Activated CD8-positive, alpha-beta memory T cell treated with anti-CD3 and anti-CD28 coated beads, Interleukin-2, amount 50 U/mL, for 24 hours (primary cell): ENCODE measurements around the gene ROBO1.
"Not testable (repeated sequence)": the region's sequence is repeated elsewhere in the genome, so short reads cannot be mapped to it uniquely, and the experiment has no call there.

Experiments
- DNase-seq: peaks from one replicate; pipeline ENCODE4 v3.0.0-alpha.2; 2020; ENCODE audit errors: extremely low read depth

ROBO1 gene

DNA sequence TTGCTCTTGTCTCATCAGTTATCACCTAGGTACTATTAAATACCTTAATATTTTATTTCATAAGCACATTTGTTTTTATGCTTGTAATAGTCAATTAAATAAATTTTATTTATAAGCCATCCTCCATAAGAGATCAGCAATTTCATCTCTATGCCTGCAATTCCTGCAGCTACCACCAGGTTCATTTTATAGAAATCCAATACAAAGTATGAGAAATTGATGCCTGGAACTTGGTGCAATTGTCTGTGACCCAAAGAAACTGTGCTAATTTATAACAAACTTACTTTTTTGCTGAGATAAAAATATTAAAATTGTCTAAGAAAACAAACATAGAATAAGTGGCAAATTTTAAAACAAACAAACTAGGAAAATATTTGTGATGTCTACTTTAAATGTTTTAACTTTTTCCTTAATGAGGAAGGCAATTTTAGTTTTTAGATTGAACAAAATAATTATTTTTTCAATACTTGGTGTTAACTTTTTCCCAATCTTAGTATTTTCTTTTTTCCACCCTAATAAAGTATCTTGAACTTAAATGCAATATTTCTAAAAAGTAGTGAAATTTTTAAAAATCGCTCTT is 1026.6 kb downstream of the ROBO1 start:
- DNase-seq = no peak

DNA sequence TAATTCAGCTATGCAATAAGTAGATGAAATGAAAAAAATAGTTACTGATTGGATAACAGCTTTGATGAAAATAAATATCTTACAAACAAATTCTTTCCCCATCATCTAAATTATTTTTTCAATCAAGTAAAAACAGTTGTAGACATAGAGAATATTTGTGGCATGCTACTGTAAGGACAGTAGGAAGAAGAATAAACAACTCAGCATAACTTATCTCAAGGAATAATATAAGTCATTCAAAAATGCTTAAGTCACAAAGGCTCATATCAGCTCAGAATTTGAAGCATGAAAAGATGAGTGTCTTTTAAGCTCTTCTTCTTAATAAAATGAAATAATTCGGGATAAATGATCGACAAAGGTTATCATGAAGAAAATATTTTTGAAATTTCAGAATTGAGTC is 1029.0 kb downstream of the ROBO1 start:
- no peak for DNase-seq

DNA sequence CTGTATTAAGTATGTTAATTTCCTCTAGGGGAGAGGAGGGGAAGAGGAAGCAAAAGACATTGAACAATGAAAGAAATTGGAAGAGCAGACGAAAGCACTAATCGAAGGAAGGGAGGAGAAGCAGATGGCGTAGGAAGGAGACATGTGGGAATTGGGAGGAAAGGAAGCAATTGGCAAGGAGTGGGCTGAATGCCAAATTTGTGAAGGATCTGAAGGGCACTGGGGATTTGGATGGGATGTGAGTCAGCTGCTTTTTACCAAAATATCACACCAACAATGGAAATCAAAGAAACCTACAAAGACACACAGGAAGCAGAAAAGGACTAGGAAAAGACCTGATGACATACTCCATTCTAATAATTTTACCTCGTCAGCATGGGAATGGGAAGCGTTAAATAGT is 1029.8 kb downstream of the ROBO1 start:
- no peak for DNase-seq

DNA sequence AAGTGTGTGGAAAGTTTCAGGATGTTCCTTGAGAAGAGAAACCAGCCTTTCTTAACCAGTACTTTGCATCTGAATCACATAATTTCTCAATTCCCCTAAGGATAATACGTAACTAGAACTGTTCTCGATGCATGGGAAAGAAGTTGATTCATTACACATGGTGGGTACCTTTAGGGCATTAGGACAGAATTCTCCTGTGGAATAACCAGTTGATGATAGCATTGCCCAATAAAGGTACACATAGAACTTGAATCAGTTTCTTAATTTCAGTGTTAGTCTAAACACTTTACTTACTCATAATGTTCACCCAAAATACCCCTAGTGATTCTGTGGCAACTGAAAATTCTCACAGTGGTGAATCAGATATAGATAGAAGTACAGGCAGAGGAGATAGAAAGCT is 1030.9 kb downstream of the ROBO1 start:
- no peak for DNase-seq

DNA sequence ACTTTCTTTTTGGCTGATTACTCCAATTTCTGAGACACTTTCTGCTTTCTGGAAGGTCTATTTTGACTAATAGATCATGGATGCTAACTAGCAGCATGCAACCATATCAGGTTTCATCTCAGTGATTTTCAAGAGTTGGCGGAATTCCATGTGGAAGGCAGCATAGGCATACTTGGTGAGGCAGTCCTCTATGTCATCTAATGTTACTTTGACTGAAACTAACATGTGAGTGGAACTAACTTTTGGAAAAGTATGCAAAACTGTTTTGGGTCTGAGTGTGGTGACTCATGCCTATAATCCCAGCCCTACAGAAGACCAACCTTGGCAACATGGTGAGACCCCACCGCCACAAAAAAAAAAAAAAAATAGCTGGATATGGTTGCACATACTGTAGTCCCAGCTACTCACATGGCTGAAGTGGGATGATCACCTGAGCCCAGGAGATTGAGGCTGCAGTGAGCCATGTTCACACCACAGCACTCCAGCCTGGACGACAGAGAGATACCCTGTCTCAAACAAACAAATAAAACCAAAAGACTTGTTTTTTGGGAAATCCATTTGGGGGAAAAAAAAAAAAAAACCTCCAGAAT is 1033.7 kb downstream of the ROBO1 start:
- DNase-seq = no peak

DNA sequence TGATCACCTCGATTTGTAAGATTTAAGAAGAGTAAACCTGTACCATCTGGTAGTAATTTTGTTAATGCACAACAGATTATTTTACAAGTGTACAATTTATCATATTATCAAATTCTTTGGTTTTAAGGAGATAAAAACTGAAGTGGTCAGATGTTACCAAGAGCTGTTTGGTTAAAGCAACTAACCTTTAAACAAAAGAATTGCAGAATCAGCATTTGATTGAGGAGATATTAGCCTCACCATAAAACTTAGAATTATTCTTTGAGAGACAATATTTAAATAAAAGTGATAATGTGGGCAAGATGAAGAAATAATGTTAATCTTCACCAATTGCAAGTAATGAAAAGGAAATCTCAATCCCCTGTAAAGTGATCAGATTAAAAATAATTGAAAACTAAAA is 1034.9 kb downstream of the ROBO1 start:
- no peak for DNase-seq

DNA sequence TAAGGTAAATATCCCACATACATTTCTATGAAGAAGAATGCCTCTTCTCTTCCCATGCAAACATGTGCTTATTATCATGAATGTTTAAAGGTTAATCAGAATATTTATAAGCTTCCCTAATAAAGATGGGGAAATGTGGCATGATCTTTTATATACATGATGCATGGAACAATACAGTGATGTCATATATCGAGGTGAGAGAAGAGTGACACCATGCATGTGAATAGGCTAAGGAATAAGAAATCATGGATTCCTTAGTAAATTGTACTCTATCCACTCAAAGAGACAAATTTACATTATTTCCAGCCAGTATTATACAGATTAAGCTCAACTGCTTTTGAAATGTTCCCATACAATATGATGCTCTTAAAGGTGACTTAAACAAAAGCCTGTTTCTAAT is 1035.3 kb downstream of the ROBO1 start:
- no peak for DNase-seq

DNA sequence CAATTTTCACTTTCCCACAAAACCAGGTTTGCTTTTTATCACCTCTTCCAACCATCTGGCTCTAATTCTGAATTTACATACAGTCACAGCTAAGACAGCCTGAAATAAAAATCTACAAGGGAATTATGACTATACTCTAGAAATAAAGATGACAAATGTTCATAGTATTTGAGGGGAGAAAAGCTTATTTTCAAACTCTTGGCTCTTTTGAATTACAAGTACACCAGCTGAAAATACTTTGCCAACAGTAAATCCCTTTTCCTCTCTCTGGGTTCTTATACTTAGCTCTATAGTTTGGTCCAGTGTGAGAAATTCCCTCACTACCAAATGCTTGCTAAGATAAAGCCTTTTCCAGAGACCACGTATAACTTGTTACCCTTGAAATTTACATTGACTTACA is 1037.9 kb downstream of the ROBO1 start:
- no peak for DNase-seq

DNA sequence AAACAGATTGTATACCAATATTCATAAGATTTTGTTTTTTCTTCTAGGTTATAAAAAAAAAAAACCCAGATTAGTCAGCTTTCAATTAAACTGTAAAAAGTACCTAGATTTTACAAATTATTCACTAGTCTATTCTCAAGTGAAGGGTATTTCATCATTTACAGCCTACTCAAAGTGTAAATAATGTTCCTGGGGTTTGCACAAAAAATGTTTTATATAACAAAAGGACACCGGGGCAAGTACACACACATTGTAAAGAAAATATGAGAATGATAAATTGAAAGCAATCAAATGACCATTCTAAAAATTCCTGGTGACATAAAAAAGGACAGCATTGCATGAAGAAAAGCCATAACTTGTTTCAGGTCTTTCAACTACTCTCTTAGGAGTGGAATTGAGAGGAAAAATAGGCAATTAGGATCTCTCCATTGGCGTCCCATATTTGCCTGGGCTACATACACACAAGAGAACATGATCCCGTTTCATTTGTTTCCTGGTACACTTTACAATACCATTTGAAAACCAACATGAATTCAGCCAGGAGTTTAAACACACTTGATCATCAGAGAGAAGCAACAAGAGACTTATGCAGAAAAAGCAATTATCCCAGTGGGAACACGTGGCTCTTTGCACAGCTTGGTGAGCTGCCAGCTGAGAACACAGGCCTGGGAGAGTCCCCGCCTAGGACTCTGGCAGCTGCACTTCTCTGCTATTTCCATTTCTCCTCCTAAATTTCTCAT is 1039.2 kb downstream of the ROBO1 start:
- no peak for DNase-seq

DNA sequence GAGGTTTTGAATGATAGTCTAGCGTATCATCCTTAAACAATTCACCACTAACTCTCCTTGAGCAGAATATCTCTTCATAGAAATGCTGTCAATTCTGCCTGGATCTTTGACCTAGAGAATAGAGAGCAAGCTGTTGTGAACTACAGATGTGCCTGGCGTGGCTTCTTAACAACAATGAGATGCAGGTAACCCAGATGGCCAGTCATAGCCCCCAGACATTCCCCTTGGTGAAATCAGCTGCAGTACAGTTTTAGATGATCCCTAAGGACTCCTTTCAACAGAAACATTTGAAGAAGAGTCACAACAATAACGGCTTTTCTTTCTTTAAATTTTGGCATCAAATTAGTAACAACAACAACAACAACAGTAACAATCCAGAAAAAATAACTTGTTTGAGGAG is 1041.3 kb downstream of the ROBO1 start:
- no peak for DNase-seq

DNA sequence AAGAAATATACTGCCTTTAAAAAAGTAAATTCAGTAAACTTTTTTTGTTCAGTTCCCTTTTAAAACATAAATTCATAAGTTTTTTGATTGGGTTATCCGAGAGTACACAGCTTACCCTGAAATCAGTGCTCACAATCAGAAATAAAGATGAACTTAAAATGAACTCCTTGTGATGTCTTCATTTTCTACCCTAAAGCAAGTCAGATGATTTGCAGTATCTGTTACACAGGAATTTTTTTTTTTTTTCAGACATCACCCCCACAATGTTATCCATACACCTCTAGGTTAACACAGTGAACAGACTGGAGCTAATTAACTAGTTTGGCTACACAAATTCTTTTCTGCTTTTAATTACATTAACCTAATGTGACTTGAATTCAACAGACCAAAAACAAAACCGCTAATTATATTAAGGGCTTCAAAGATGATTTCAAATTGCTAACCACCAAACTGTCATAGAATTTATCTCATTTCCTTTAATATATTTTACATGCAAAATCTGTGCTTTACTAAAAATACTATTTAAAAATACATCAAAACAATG is 1042.0 kb downstream of the ROBO1 start:
- no peak for DNase-seq

DNA sequence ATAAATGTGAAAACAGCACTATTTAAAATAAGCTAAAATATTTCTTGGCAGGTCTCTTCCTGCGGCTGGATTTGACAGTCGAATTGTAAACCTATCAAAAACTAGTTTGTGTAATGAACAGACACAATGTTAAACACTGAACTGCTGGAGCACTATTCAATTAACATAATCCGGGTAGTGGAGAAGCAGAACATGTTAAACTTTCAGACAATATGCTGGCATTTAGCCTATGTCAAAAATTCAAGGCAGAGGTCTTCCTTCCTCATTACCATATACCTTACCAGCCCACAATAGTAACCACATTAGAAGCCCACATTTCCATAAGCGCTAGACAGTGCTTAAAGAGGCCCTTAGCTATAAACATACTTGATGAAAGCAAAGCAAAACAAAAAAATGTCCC is 1042.9 kb downstream of the ROBO1 start:
- no peak for DNase-seq

DNA sequence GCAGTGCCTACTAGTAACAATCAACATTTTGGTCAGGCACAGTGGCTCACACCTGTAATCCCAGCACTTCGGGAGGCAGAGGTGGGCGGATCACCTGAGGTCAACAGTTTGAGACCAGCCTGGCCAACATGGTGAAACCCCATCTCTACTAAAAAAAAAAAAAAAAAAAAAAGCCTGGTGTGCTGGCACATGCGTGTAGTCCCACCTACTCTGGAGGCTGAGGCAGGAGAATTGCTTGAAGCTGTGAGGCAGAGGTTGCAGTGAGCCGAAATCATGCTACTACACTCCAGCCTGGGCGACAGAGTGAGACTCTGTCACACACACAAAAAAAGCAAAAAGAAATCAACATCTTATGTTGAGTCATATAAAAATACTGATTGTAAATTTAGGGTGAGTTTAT is 1043.4 kb downstream of the ROBO1 start:
- DNase-seq = not testable (repeated sequence)

DNA sequence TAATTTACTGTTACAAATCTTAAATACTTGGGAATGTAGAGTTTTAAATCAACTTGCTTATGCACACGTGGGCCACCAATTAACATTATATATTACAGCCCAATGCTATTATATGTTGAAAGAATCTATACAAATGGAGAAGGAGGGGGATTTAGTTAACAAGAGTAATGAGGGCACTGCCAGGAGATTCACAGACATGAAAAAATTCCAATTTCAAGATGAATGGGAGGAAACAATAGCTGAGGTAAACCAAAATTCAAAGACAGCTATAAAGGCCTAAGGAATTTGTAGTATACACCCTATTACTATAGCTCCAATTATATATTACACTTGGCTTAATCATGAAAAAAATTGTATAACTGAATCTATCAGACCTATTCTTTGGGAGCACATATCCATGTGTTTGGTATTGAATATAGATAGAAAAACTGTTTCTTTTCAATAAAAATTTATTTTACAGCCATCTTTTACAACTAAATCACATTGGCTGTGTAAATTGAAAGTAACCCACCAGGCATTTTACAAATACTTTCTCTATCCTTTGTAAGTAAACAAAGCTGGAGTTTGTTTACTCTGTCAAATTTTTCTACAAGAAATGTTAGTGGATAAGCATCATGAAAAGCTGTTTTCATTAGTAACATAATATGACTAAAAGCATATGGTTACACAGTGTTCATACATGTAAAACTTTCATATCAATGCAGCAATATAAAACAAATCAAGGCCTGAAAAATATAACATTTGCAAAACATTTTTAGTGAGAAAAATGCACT is 1045.8 kb downstream of the ROBO1 start:
- DNase-seq = no peak

DNA sequence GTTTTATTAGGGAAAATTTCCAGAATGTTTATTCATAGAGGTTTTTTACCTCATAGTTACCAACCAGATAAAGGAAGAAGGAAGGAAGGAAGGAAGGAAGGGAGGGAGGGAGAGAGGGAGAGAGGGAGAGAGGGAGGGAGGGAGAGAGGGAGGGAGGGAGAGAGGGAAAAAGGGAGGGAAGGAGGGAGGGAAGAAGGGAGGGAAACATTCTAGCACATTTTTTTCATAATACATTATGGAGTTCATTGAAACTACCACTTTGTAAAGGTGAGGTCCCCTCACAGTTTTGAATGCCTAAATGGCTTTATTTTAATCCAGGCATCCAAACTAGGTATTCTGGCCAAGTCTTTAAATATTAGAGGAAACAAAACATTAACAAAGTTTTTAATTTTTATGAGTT is 1049.1 kb downstream of the ROBO1 start:
- DNase-seq = no peak

DNA sequence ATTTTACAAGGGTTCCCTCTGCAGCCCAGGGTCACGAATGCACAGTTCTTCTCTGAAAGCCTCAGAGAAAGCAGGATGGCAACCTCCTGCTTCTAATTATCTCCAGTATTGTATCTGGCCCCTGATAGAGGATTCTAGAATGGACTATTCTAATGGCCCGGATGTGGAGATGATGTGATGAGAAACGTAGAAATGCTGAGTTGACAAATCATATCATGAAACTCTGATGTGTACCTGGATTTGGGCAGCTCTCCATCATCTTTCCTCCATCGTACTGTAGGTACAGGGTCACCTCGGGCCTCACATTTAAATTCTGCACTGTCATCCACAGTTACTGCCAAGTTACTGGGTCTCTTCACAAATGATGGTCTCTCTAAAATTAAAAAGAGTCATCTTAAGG is 1050.8 kb downstream of the ROBO1 start:
- DNase-seq = no peak

DNA sequence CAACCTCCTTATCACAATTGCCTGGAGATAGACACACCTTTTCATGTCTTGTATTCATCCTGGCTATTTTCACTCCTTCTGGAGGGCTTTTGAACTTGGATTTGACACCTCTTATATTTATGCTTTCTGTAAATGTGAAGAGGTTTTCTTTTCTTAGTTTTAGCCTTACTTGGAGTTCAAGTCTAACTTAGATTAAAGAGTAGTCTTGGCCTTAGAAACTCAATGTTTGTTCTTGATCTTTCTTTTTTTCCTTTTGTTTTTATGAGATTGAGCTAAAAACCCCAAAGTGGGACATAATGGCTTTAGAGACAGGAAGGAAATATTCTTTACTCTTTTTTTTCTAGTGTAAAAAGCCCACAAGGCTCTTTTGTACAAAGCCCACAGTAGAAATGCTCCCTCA is 1054.9 kb downstream of the ROBO1 start:
- DNase-seq = no peak

DNA sequence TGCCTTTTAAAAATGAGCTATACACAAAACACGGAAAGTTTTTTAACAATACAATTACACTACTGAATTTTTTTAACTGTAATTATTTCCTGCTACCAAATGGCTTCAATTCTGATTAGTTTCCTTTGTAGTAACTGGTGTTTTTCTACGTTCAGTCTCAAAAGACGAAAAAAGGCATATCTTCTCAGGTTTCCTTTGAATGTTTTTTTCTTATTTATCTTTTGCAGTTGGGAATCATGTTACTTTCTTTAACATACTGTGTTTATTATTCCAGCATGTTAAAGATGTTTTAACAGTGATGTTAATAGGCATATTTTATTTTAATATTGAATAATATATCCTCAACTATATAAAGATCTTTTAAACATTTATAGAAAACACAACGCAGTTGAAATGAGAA is 1055.5 kb downstream of the ROBO1 start:
- DNase-seq = no peak

DNA sequence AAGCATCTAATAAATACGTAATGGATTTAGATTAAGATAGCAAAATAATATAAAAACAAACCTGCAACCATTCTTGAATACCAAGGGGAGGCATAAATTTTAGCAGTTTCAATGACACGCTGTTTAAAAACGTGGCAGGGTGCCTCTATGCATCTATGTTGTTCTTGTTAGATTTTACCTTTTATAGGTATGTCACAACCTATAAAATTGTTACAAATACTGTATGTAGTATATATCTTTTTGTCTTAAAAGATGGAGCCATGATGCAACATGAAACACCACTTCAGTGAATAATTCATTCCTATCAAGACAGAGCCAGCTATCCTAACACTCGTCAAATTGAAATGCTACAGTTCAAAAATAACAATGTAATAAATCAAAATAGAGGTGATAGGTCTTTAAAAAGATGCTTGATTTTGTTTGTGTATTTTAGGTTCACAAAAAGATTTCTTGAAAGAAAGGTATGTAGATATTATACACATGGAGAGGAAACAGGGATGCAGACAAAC is 1059.2 kb downstream of the ROBO1 start:
- no peak for DNase-seq

DNA sequence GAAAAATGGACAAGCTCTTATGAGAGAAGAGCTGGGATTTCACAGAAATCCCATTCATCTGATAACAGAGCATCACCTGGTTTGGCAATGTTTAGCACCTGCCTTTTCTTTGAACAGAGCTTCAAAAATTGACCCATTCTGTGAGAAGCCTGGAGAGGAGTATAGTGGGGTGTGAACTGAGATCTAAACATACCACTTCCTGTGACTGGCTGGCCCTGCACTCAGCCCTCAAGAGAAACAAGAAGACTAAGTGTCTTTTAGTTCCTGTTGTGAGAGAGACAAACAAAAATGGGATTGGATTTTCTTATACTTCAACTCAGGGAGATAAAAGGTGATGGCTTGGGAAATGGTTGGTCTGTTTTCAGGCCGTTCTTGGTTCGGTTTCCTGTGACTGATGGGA is 1060.2 kb downstream of the ROBO1 start:
- DNase-seq = no peak

DNA sequence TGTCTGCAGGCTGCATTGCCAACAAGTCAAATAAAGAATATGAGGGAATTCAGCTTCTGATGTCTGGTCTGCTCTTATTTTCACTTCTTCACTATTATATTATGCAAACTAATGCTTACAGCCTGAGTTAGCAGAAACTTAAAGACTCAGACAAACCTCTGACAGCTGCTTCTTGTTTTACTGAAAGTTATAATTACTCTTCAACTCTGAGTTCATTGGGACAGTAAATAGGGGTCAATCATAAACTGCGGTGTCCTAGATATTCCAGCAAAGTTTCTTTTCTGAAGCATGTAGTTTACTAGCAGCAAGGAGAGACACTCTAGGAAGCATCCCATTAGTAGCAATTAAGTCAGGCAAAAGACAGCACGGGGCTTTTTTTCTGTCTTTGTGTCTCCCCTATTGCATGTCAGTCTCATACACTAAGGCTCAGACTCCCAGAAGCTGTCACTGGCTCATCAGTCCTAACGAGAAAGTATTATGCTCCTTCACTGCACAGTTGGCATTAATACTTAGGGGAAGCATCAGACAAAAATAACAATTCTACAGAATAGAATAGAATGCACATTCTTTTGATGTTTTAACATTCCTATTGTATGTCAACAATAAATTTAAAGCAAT is 1060.8 kb downstream of the ROBO1 start:
- no peak for DNase-seq

DNA sequence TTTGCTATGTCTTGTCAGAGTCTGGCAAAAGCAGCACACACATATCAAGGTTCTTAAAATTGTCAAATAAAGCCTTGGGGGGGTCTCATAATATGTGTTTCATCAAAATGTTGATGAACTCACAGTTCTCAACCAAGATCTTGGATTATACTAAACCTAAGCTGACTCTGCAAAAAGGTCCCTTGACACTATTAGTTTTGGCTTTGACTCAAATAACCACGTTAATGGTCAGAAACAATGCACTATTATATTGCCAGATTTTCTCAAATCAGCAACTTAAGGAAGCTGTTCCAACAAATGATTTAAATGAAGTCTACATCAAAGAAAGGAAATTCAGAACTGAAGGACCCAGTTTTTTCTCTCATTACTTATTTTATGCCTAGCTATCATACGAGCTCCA is 1063.9 kb downstream of the ROBO1 start:
- DNase-seq = no peak
